ENCODE measurements around the gene CLCN2.

CLCN2 gene

GRCh38 chr3:184361532-184361931, at the start of gene CLCN2, which contains the start of gene POLR2H:
Gene CLCN2 (minus strand): TSS chr3:184361605. CDS start chr3:184361479, 126 bp downstream.
Gene POLR2H (plus strand): TSS chr3:184361710. CDS start chr3:184363493, 1,783 bp downstream.
- peak; percentile 48 for DNase-seq

- DNase-seq: no peak
These were observed 48.6 kb upstream of the CLCN2 start for GRCh38 chr3:184409946-184410500.

GRCh38 chr3:184409331-184409926, 48.0 kb upstream of the CLCN2 start:
- DNase-seq: no peak

- DNase-seq: no peak
These were observed 43.9 kb upstream of the CLCN2 start for GRCh38 chr3:184405075-184406030.

GRCh38 chr3:184399410-184399809, 38.0 kb upstream of the CLCN2 start:
- no peak for DNase-seq

GRCh38 chr3:184395320-184395660, 33.9 kb upstream of the CLCN2 start:
- DNase-seq: no peak

GRCh38 chr3:184391266-184391665, 29.9 kb upstream of the CLCN2 start:
- no peak for DNase-seq

- DNase-seq: no peak
These were observed 28.6 kb upstream of the CLCN2 start for GRCh38 chr3:184389935-184390528.

GRCh38 chr3:184389384-184389783, 28.0 kb upstream of the CLCN2 start:
- DNase-seq: no peak

GRCh38 chr3:184388936-184389230, 27.5 kb upstream of the CLCN2 start:
- no peak for DNase-seq

- no peak for DNase-seq
These were observed 26.9 kb upstream of the CLCN2 start for GRCh38 chr3:184388164-184388935.

- DNase-seq: no peak
These were observed 25.8 kb upstream of the CLCN2 start for GRCh38 chr3:184387174-184387714.

- no peak for DNase-seq
These were observed 24.8 kb upstream of the CLCN2 start for GRCh38 chr3:184386047-184386806.

- DNase-seq: no peak
These were observed 23.5 kb upstream of the CLCN2 start for GRCh38 chr3:184384856-184385422.

GRCh38 chr3:184384342-184384741, 22.9 kb upstream of the CLCN2 start:
- no peak for DNase-seq

- no peak for DNase-seq
These were observed 21.8 kb upstream of the CLCN2 start for GRCh38 chr3:184383033-184383740.

GRCh38 chr3:184382326-184383032, 21.1 kb upstream of the CLCN2 start:
- DNase-seq: no peak

GRCh38 chr3:184381261-184382224, 20.1 kb upstream of the CLCN2 start:
- DNase-seq: peak; percentile 50
